Hepatic stellate cell (primary cell): ENCODE results near the gene SYT17.

Experiments used
- DNase-seq: peaks from one replicate; pipeline ENCODE4 v3.0.0; 2011; ENCODE audit warnings: low spot score

The SYT17 gene

GRCh38 chr16:19139436-19140091 is 28.5 kb upstream of the SYT17 start:
- no peak for DNase-seq

GRCh38 chr16:19140396-19140795 is 27.6 kb upstream of the SYT17 start:
- DNase-seq: no peak

GRCh38 chr16:19142939-19143598 is 25.0 kb upstream of the SYT17 start:
- no peak for DNase-seq

GRCh38 chr16:19143599-19143956 is 24.5 kb upstream of the SYT17 start:
- DNase-seq: no peak

- no peak for DNase-seq
Observed at GRCh38 chr16:19145010-19145409, 23.0 kb upstream of the SYT17 start.

- DNase-seq: no peak
Observed at GRCh38 chr16:19147126-19147525, 20.9 kb upstream of the SYT17 start.

GRCh38 chr16:19147627-19148026 is 20.4 kb upstream of the SYT17 start:
- DNase-seq: no peak

- DNase-seq: no peak
Observed at GRCh38 chr16:19148189-19148588, 19.9 kb upstream of the SYT17 start.

- DNase-seq: no peak
Observed at GRCh38 chr16:19151310-19151709, 16.7 kb upstream of the SYT17 start.

- no peak for DNase-seq
Observed at GRCh38 chr16:19152042-19152441, 16.0 kb upstream of the SYT17 start.

- DNase-seq: no peak
Observed at GRCh38 chr16:19153876-19154275, 14.2 kb upstream of the SYT17 start.

- DNase-seq: no peak
Observed at GRCh38 chr16:19162085-19162484, 6.0 kb upstream of the SYT17 start.

- no peak for DNase-seq
Observed at GRCh38 chr16:19163215-19163614, 4.8 kb upstream of the SYT17 start.

GRCh38 chr16:19164285-19164684 is 3.8 kb upstream of the SYT17 start:
- no peak for DNase-seq

- no peak for DNase-seq
Observed at GRCh38 chr16:19165101-19165500, 2.9 kb upstream of the SYT17 start.

- DNase-seq: no peak
Observed at GRCh38 chr16:19166500-19166899, 1.5 kb upstream of the SYT17 start.

- no peak for DNase-seq
Observed at GRCh38 chr16:19168371-19169081, 486 bp downstream of the SYT17 start.

GRCh38 chr16:19169082-19169639 is 1.1 kb downstream of the SYT17 start:
- DNase-seq: no peak

- DNase-seq: no peak
Observed at GRCh38 chr16:19170043-19170655, 2.1 kb downstream of the SYT17 start.

GRCh38 chr16:19172098-19172780 is 4.2 kb downstream of the SYT17 start:
- DNase-seq: no peak

- no peak for DNase-seq
Observed at GRCh38 chr16:19173059-19173458, 5.0 kb downstream of the SYT17 start.
